ENCODE measurements around the gene PPCDC.

Gene PPCDC

DNA sequence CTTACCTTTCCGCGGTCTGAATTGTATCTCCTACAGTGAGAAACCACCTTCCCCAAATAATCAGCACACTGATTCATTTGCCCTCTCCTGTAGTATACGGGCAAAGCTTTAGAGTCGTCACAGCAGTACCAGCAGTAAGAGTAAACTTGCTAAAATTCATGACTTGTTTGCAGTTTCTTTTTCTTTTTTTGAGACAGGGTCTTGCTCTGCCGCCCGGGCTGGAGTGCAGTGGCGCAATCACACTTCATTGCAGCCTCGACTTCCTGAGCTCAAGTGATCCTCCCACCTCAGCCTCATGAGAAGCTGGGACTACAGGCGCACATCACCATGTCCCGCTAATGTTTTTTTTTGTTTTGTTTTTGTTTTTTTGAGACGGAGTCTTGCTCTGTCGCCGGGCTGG lies 16.2 kb upstream of the PPCDC start:
- in situ Hi-C loops (cut with HindIII; ENCODE audit: low sequenced_read_pairs), result no loop called here
- DNase-seq (ENCODE audit: low read depth, low spot score), result no peak
- H3K4me3 ChIP-seq (ENCODE audit: low read depth, low read length), result no peak overlapping the region
- TF ChIP-seq, protein P1, sequence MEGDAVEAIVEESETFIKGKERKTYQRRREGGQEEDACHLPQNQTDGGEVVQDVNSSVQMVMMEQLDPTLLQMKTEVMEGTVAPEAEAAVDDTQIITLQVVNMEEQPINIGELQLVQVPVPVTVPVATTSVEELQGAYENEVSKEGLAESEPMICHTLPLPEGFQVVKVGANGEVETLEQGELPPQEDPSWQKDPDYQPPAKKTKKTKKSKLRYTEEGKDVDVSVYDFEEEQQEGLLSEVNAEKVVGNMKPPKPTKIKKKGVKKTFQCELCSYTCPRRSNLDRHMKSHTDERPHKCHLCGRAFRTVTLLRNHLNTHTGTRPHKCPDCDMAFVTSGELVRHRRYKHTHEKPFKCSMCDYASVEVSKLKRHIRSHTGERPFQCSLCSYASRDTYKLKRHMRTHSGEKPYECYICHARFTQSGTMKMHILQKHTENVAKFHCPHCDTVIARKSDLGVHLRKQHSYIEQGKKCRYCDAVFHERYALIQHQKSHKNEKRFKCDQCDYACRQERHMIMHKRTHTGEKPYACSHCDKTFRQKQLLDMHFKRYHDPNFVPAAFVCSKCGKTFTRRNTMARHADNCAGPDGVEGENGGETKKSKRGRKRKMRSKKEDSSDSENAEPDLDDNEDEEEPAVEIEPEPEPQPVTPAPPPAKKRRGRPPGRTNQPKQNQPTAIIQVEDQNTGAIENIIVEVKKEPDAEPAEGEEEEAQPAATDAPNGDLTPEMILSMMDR (IDR thresholded peaks at IDR 0.05; ENCODE audit: low read depth, low read length), result no peak

DNA sequence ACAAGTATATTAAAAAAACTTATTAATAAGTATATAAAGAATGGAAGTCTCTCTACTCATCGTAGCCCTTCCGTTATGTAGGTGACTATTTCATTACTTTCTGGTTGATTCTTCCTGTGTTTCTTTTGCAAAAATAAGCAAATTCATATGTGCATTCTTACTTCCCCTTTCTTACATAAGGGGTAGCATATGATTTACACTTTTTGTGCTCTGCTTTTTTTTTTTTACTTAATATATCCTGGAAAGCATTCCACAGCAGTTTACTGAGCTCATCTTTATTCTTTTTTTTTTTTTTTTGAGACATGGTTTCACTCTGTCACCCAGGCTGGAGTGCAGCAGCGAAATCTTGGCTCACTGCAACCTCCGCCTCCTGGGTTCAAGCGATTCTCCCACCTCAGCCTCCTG lies 15.2 kb upstream of the PPCDC start:
- in situ Hi-C loops (cut with HindIII; ENCODE audit: low sequenced_read_pairs), result no loop called here
- no peak for DNase-seq (ENCODE audit: low read depth, low spot score)
- TF ChIP-seq, protein P1 (IDR thresholded peaks at IDR 0.05; ENCODE audit: low read depth, low read length), result no peak
- no peak overlapping the region for H3K4me3 ChIP-seq (ENCODE audit: low read depth, low read length)

DNA sequence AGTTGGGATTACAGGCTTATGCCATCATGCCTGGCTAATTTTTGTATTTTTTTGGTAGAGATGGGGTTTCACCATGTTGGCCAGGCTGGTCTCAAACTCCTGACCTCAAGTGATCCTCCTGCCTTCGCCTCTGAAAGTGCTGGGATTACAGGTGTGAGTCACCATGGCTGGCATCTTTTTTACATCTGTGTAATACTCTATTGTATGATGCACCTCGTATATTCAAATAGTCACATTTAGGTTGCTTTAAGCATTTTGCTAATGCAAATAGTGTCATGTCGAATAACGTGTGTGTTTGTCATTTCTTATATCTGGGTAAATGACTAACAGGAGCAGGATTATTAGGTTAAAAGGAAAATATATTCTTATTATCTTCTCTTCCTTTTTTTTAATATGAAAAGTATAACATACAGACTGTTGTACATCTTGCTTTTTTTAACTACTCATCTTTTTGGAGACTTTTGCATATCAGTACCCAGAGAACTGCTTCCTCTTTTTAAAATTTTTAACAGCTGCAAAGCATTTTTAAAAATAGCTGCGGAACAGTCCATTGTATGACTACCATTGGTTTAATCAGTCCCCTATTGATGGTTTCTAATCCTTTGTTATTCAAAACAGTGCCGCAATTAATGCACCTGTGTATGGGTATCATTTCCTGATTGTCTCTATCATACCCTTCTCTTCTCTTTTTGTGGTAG lies 14.6 kb upstream of the PPCDC start:
- H3K4me3 ChIP-seq (ENCODE audit: low read depth, low read length), result no peak overlapping the region
- no peak for DNase-seq (ENCODE audit: low read depth, low spot score)
- in situ Hi-C loops (cut with HindIII; ENCODE audit: low sequenced_read_pairs), result no loop called here
- TF ChIP-seq, protein P1 (IDR thresholded peaks at IDR 0.05; ENCODE audit: low read depth, low read length), result no peak

DNA sequence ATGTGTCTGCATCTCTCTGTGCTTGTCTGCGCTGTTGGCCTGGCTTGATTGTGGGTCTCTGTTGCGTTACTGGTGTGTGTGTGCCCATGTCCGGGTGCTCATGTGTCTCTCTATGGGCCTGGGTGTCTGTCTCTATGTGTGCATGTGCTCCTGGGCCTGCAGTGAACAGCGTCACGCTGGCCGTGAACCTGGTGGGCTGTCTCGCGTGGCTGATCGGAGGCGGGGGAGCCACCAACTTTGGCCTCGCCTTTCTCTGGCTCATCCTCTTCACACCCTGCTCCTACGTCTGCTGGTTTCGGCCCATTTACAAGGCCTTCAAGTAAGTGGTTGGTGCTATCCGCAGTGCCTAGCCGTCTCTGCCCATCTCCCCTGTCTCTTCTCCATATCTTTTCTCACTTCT lies 7.0 kb upstream of the PPCDC start:
- in situ Hi-C loops (cut with HindIII; ENCODE audit: low sequenced_read_pairs), result no loop called here
- TF ChIP-seq, protein P1 (IDR thresholded peaks at IDR 0.05; ENCODE audit: low read depth, low read length), result no peak
- no peak for DNase-seq (ENCODE audit: low read depth, low spot score)
- no peak overlapping the region for H3K4me3 ChIP-seq (ENCODE audit: low read depth, low read length)

DNA sequence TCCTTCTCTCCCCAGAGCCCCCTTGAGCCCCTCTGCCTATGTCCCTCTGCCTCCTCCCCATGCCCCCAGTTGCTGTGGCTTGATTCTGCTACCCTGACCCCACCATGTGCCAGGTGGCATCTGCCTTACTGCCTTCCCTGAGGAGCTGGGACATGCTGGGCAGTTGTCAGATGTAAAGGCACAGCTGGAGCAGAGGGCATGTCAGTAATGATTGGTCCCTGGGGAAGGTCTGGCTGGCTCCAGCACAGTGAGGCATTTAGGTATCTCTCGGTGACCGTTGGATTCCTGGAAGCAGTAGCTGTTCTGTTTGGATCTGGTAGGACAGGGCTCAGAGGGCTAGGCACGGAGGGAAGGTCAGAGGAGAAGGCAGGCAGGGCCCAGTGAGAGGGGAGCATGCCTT lies 3.5 kb upstream of the PPCDC start:
- H3K4me3 ChIP-seq (ENCODE audit: low read depth, low read length), result no peak overlapping the region
- in situ Hi-C loops (cut with HindIII; ENCODE audit: low sequenced_read_pairs), result no loop called here
- TF ChIP-seq, protein P1 (IDR thresholded peaks at IDR 0.05; ENCODE audit: low read depth, low read length), result no peak
- no peak for DNase-seq (ENCODE audit: low read depth, low spot score)

DNA sequence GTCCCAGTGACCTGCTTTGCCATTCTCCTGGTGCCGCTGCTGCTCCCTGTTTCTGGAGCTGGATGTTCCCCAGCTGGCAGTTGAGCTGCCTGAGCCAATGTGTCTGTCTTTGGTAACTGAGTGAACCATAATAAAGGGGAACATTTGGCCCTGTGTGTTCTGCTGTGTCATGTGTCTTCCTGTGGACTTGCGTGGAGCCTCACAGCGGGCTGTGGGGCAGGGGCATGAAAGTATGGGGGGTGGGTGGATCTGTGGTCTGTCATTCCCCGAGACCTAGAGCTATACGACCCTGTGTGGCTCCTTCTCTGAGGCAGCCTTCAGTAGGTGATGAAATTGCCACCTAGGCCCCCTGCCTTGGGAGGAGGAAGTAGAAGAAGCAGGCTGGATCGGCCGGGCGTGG lies 2.0 kb upstream of the PPCDC start:
- H3K4me3 ChIP-seq (ENCODE audit: low read depth, low read length), result no peak overlapping the region
- no peak for DNase-seq (ENCODE audit: low read depth, low spot score)
- TF ChIP-seq, protein P1 (IDR thresholded peaks at IDR 0.05; ENCODE audit: low read depth, low read length), result no peak
- in situ Hi-C loops (cut with HindIII; ENCODE audit: low sequenced_read_pairs), result no loop called here
